K562 (cell line): Measurements from ENCODE around the gene HFE. TPM values are rescaled to one million over a fixed set of nuclear protein-coding genes. Genes with fewer than 3 reads are reported as not detected.

Experiments used
- GABPB2 ChIP-seq: fragments of 250-450 bp; sonication (Bioruptor Pico); conservative IDR thresholded peaks from 2 replicates; pipeline ENCODE4 v1.5.1; 2021; ENCODE audit warnings: mild to moderate bottlenecking
- GATAD2B ChIP-seq: fragments of 450-650 bp; IDR thresholded peaks from 2 replicates; pipeline ENCODE4 v1.6.1; 2017; ENCODE audit warnings: mild to moderate bottlenecking, borderline replicate concordance
- NBN ChIP-seq: fragments of 450-650 bp; IDR thresholded peaks from 2 replicates; pipeline ENCODE4 v1.6.1; 2016; ENCODE audit warnings: low read depth, mild to moderate bottlenecking
- NFRKB ChIP-seq: fragments of 450-650 bp; IDR thresholded peaks from 2 replicates; pipeline ENCODE4 v1.6.1; 2016; ENCODE audit warnings: low read depth
- TBL1XR1 ChIP-seq, 2 experiments: IDR thresholded peaks; 2 replicates each; pipeline ENCODE4 v1.6.1; 2012; ENCODE audit warnings: improper control_type of control experiment in 2 of 2, low read length in 2 of 2, mild to moderate bottlenecking in 1 of 2
- ZBED1 ChIP-seq: IDR thresholded peaks from 2 replicates; pipeline ENCODE4 v1.6.1; 2014
- ZBTB11 ChIP-seq, 3 experiments: fragments of 200-800 bp in 1 of 3; fragments of 250-450 bp in 1 of 3; fragments of 450-650 bp in 1 of 3; sonication (Bioruptor Pico) in 1 of 3; sonication (Bioruptor generic) in 1 of 3; formaldehyde crosslinking in 1 of 3; IDR thresholded peaks; 2 replicates each; pipeline versions ENCODE4 v1.6.1 to v1.8.0; 2016 to 2022; ENCODE audit warnings: mild to moderate bottlenecking in 2 of 3, missing genetic modification characterization in 2 of 3, missing compliant biosample characterization in 1 of 3, moderate library complexity in 1 of 3
- ZBTB5 ChIP-seq: fragments of 450-650 bp; IDR thresholded peaks from 2 replicates; pipeline ENCODE4 v1.6.1; 2017; ENCODE audit warnings: antibody characterized with exemption
- ZEB2 ChIP-seq: fragments of 450-650 bp; IDR thresholded peaks from 2 replicates; pipeline ENCODE4 v1.6.1; 2016
- polyA plus RNA-seq, 8 experiments: library from polyadenylated mRNA; depleted of rRNA in 4 of 8; stranded (reverse) in 5 of 8; unstranded in 3 of 8; fragments of >200 nt; fragmentation: Nextera tagmentation in 2 of 8; fragmentation: Illumina TruSeq in 1 of 8; extraction: Ambion mirVana in 2 of 8; extraction: Trizol in 1 of 8; gene quantifications; 2 replicates each; pipeline versions ENCODE4 v1.2.1 to v1.2.3, GENCODE V29; 2011 to 2014; ENCODE audit warnings: inconsistent platforms in 1 of 8, missing spikeins in 1 of 8
- total RNA-seq, 7 experiments: library from RNA; depleted of rRNA in 6 of 7; stranded (reverse); fragments of >200 nt in 6 of 7; fragmentation: Illumina TruSeq in 2 of 7; extraction: Trizol in 2 of 7; gene quantifications; 2 replicates each; pipeline versions ENCODE4 v1.2.1 to v1.2.3, GENCODE V29; 2011 to 2021; ENCODE audit warnings: low replicate concordance in 1 of 7
- TF ChIP-seq, protein P1 (sequence below): fragments of 450-650 bp; IDR thresholded peaks from 2 replicates; pipeline ENCODE4 v1.6.1; 2016; ENCODE audit warnings: low read depth
- TF ChIP-seq, protein P2 (sequence below): sonication (generic); formaldehyde crosslinking; IDR thresholded peaks from 2 replicates; pipeline ENCODE4 v1.8.1; 2023; ENCODE audit warnings: mild to moderate bottlenecking, missing genetic modification reagents

Gene HFE
- total and polyA plus RNA-seq, 9 of the 15 experiments (the other 6 are each of a cell fraction or from before 2014, with no cell fraction given), result 0.14 to 1.2 (median 0.76) TPM

- TF ChIP-seq, protein P1, sequence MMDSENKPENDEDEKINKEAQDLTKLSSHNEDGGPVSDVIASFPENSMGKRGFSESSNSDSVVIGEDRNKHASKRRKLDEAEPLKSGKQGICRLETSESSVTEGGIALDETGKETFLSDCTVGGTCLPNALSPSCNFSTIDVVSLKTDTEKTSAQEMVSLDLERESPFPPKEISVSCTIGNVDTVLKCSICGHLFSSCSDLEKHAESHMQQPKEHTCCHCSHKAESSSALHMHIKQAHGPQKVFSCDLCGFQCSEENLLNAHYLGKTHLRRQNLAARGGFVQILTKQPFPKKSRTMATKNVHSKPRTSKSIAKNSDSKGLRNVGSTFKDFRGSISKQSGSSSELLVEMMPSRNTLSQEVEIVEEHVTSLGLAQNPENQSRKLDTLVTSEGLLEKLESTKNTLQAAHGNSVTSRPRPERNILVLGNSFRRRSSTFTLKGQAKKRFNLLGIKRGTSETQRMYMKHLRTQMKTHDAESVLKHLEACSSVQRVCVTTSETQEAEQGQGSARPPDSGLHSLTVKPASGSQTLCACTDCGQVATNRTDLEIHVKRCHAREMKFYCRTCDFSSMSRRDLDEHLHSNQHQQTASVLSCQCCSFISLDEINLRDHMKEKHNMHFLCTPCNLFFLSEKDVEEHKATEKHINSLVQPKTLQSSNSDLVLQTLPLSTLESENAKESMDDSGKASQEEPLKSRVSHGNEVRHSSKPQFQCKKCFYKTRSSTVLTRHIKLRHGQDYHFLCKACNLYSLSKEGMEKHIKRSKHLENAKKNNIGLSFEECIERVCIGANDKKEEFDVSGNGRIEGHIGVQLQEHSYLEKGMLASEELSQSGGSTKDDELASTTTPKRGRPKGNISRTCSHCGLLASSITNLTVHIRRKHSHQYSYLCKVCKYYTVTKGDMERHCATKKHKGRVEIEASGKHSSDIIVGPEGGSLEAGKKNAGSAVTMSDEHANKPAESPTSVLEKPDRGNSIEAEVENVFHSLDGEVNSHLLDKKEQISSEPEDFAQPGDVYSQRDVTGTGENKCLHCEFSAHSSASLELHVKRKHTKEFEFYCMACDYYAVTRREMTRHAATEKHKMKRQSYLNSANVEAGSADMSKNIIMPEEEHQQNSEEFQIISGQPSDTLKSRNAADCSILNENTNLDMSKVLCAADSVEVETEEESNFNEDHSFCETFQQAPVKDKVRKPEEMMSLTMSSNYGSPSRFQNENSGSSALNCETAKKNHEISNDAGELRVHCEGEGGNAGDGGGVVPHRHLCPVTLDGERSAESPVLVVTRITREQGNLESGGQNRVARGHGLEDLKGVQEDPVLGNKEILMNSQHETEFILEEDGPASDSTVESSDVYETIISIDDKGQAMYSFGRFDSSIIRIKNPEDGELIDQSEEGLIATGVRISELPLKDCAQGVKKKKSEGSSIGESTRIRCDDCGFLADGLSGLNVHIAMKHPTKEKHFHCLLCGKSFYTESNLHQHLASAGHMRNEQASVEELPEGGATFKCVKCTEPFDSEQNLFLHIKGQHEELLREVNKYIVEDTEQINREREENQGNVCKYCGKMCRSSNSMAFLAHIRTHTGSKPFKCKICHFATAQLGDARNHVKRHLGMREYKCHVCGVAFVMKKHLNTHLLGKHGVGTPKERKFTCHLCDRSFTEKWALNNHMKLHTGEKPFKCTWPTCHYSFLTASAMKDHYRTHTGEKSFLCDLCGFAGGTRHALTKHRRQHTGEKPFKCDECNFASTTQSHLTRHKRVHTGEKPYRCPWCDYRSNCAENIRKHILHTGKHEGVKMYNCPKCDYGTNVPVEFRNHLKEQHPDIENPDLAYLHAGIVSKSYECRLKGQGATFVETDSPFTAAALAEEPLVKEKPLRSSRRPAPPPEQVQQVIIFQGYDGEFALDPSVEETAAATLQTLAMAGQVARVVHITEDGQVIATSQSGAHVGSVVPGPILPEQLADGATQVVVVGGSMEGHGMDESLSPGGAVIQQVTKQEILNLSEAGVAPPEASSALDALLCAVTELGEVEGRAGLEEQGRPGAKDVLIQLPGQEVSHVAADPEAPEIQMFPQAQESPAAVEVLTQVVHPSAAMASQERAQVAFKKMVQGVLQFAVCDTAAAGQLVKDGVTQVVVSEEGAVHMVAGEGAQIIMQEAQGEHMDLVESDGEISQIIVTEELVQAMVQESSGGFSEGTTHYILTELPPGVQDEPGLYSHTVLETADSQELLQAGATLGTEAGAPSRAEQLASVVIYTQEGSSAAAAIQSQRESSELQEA, result no peak
- TF ChIP-seq NFRKB (peak; percentile 21), TBL1XR1 (IDR thresholded peaks at IDR 0.05; ENCODE audit: low read length in 2 of 2) (peak in 1 of 2 experiments; percentile 22; a peak in 1 of 4 replicates), ZBED1 (0 out of 2 replicates have a peak, but pooled peaks have one; percentile 7), GABPB2 (CRISPR knock-in tag) (no peak), ZBTB5 (peak; percentile 77), ZEB2 (peak; percentile 46; the same call in 1 of the 2 replicates), NBN (peak; percentile 1; the same call in 1 of the 2 replicates), ZBTB11 (CRISPR knock-in tag; IDR thresholded peaks at IDR 0.05) (no peak), GATAD2B (no peak)
- TF ChIP-seq, protein P2, sequence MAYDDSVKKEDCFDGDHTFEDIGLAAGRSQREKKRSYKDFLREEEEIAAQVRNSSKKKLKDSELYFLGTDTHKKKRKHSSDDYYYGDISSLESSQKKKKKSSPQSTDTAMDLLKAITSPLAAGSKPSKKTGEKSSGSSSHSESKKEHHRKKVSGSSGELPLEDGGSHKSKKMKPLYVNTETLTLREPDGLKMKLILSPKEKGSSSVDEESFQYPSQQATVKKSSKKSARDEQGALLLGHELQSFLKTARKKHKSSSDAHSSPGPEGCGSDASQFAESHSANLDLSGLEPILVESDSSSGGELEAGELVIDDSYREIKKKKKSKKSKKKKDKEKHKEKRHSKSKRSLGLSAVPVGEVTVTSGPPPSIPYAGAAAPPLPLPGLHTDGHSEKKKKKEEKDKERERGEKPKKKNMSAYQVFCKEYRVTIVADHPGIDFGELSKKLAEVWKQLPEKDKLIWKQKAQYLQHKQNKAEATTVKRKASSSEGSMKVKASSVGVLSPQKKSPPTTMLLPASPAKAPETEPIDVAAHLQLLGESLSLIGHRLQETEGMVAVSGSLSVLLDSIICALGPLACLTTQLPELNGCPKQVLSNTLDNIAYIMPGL (CRISPR knock-in tag), result 0 out of 2 replicates have a peak, but pooled peaks have one; percentile 37
Measured at GRCh38 chr6:26121141-26122004, 34.1 kb downstream of the HFE start (continued).
